GM23248 (cell line): ENCODE results near the gene CENPVL1.

Experiments used
- EZH2 ChIP-seq: fragments of 200-600 bp; sonication (generic); IDR thresholded peaks from 2 replicates; pipeline ENCODE4 v1.6.1; 2018; ENCODE audit warnings: antibody characterized with exemption, mild to moderate bottlenecking; ENCODE audit not compliant: insufficient read depth, poor library complexity, severe bottlenecking
- EZH2phosphoT487 ChIP-seq: fragments of 200-600 bp; sonication (generic); IDR thresholded peaks from 2 replicates; pipeline ENCODE4 v1.6.1; 2018; ENCODE audit warnings: antibody characterized with exemption, moderate library complexity, mild to moderate bottlenecking, low read depth; ENCODE audit not compliant: insufficient read depth

GRCh38 chrX:51742586-51742985 lies 32.3 kb downstream of the CENPVL1 start:
- TF ChIP-seq EZH2 (no peak), EZH2phosphoT487 (no peak)
